ENCODE measurements around the gene DNAH2.

Gene DNAH2

DNA sequence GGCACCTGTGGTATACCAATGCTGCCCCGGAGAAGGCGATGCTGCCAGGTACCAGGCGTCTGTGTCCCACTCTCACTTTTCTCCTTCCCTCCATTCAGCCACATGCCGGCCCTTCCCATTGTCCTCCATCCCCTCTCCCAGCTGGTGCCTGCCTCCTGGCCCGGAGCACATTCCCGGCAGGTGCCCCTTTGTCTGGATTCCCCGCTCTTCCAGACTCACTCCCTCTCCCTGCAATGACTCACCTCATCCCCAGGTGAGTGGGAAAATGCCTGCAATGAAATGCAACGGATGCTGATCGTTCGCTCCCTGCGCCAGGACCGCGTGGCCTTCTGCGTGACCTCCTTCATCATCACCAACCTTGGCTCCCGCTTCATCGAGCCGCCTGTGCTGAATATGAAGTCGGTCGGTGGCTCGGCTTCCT lies 106.0 kb downstream of the DNAH2 start:
- DNase-seq, result no peak

DNA sequence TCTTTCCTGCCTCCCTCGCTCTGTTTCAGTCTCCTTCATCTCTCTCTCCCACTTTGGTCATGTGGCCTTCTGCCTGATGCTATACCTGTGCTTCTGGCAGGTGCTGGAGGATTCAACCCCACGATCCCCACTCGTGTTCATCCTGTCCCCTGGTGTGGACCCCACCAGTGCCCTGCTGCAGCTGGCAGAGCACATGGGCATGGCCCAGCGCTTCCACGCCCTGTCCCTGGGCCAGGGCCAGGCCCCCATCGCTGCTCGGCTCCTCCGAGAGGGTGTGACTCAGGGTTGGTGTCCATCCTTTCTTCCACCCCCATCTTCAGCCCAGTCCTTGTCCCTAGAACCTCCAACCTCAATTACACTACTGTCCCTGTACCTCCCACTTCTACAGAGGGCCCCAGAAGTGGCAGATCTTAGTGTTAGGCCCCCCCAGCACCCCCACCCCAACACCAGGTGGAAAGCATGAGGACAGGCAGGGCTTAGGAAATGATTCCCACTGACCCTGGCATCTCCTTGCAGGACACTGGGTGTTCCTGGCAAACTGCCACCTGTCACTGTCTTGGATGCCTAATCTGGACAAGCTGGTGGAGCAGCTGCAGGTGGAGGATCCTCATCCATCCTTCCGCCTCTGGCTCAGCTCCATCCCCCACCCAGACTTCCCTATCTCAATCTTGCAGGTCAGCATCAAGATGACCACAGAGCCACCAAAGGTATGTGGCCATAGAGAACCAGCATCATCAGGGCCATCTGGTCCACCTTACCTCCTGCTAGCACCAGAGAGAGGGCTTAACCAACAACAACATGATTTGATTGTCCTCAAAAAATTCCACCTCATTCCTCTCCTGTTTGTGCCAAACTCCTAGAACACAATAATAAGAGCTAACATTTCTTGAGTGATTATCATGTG lies 106.7 kb downstream of the DNAH2 start:
- no peak for DNase-seq

DNA sequence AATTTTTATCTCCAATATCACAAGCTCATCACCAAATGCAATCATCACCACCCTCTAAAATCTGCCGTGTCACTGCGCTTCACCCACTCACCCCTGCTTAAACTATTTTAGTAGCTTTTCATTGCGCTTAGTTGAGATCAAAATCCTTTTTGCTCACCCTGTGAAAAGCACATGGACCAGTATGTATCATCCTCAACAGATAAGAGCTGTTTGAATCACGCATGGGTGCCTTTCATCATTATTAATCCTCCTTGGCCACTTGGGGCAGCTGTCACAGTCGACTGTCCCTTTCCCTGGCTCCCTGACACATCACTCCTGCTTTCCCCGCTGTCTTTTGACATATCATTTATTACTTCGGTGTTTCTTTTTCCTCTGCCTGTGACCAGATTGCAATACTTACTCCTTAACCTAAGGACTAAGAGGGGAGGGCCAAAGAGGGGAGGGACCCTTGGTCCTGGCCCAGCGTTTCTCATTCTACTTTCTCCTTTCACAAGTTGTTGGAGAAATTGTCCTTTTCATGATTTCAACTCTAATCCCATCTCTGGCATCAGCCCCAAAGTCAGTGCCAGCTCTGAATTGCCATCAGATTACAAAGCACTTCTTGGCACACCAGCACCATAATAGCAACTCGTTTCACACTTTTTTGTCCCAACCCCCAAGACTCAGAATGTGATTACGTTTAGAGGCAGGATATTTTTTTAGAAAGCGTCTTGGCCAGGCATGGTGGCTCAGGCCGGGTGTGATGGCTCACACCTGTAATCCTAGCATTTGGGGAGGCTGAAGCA lies 107.9 kb downstream of the DNAH2 start:
- DNase-seq, result no peak

DNA sequence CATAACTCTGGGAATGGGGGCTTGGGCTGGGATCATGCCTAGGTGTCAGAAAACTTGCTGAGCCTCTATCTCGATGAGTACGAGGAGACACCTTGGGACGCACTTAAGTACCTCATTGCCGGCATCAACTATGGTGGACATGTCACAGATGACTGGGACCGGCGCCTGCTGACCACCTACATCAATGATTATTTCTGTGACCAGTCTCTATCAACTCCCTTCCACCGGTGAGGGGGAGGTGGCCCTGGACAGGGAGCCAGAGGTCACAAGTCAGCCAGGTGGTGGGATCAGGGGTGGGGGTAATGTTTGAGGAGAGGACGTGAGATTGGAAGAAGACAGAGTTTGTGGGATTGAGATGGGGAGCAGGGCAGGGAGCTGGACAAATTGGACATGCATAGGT lies 113.1 kb downstream of the DNAH2 start:
- no peak for DNase-seq

DNA sequence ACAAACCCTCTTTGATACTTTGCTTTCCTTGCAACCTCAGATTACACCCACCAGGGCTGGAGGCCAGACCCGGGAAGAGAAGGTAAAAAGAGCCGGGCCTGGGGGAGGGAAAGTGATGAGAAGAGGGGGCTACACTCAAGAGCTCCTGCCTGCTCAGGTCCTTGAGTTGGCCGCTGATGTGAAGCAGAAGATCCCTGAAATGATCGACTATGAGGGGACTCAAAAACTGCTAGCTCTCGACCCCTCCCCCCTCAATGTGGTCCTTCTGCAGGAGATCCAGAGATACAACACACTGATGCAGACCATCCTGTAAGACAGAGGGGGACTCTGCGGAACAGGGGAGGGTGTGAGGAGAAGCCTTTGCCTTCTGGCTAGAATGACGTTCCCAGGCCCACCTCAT lies 113.7 kb downstream of the DNAH2 start:
- DNase-seq, result no peak

DNA sequence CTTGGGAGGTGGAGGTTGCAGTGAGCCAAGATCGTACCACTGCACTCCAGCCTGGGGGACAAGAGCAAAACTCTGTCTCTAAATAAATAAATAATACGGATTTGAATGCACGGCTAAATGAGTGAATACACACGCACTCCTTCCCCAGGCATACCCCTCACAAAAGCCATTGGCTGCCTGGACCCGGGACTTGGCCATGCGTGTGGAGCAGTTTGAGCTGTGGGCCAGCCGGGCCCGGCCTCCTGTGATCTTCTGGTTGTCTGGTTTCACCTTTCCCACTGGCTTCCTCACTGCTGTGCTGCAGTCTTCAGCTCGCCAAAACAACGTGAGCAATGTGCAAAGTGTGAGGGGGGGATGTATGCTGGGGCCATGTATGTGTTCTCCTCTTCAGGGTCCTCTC lies 114.9 kb downstream of the DNAH2 start:
- no peak for DNase-seq

DNA sequence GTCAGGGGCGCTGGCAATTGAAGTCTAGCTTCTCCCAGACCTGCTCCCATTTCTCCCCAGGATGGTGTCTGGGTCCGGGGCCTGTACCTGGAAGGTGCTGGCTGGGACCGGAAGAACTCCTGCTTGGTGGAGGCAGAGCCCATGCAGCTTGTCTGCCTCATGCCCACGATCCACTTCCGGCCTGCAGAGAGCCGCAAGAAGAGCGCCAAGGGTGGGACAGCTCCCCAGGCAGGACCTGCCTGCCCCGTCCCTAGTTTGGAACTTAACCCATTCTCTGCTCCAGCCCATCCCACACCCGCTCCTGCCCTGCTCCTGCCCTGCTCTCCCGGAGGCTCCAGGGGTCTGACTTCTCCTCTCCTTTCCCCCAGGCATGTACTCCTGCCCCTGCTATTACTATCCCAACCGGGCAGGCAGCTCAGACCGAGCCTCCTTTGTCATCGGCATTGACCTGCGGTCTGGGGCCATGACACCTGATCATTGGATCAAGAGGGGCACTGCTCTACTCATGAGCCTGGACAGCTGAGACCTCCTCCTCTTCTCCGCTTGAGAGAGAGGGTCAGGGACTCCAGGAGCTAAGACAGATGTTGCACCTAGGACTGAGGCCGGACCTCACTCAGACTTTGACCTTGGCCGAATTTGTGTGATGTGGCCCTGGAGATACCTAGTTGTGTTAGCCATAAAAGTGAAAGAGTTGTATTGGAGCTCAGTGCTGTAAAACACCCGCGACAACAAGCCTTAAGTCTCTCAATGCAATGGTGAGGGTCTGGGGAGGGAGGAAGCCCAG lies 115.7 kb downstream of the DNAH2 start:
- no peak for DNase-seq

DNA sequence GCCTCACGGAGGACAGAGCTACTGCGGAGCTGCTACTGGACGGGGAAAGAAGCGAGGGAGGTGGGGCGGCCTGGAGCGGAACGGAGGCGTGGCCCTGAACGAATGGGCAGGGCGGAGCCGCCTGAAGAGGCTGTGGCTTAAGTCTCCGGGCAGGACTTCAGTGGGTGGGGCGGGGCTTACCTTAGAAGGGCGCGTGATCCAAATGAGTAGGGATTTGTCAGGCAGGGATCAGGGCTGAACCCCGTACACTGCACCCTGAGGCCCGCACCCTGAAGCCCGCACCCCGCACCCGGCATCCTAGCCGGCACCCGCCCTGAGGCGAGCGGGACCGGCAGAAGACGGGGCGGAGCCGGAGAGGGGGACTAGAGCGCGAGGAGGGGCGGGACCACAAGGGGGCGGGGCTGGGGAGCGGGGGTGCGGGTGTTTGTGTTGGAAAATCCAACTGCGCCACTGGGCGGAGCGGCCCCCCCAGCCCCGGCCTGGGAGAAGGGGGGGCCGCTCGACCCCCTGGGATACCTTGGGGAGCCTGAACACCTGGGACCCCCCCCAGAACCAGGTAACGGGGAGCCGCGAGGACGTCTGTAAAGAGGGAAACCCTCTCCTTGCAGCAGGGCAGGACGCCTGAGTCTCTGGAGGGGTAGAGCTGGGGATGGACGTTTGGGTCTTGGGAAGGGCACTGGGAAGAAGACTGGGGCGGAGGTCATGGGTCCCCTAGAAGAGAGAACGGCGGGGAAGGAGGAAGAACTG lies 116.4 kb downstream of the DNAH2 start, which contains the start of gene KDM6B:
KDM6B (plus strand) TSS at position 423 of the 747 bp plus-strand sequence. CDS start 11,338 bp downstream, outside the sequence.
- peak; percentile 89 for DNase-seq

DNA sequence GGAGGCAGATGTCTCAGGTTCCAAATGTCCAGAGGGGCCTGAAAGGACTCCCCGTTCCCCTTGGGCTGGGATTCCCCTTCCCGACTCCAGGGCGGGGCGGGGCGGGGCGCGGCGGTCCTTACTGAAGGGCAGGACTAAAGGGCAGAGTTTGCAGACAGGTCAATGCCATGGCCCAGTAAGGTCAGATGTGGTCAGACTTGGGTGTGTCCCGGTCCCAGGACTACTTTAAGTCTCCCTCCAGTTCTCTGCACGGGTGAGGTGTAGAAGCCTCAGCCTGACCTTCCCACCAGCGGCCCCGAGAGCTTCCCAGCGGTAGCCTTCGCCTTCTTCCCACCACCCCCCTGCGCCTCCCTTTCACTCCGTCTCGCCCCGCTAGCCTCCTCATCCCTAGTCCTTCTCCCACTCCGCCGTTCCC lies 117.0 kb downstream of the DNAH2 start:
- DNase-seq, result peak; percentile 80

DNA sequence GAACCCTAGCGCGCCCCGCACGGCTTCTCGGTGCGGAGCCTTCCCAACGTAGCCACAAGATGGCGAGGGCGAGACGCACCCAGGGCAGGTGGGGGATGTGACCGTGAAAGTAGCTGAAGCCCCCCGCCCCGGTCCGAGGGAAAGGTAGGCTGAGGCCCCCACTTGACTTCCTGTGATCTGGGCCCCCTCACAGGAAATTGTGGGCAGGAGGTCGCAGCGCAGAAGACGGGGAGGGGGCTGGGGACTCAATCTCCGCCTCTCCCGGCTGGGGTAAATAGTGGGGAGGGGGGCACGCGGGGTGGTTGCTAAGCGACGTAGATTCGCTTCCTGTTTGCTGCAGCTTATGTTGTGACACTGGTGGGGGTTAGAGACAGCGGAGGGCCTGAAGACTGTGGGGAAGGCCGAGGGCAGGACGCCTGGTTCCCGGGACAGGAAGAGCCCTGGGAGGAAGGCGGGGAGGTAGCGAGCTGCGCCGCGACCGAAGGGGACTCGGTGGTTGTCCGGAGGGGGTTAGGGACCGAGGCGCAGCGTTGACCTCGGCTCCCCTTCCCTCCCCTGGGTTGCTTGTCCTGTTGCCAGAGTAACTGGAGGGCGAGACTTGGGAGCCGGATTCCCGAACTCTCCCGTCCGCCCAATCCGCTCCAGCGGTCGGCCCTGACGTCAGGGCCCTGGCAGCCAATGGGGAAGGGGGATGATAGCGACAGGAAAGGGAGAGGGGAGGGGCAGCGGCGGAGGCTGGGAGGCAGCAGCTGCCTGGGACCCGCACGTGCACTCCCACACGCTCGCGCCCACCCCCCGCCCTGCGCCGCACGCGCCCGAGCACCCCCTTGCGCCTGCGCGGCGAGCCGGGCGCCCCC lies 117.6 kb downstream of the DNAH2 start:
- DNase-seq, result peak; percentile 95

DNA sequence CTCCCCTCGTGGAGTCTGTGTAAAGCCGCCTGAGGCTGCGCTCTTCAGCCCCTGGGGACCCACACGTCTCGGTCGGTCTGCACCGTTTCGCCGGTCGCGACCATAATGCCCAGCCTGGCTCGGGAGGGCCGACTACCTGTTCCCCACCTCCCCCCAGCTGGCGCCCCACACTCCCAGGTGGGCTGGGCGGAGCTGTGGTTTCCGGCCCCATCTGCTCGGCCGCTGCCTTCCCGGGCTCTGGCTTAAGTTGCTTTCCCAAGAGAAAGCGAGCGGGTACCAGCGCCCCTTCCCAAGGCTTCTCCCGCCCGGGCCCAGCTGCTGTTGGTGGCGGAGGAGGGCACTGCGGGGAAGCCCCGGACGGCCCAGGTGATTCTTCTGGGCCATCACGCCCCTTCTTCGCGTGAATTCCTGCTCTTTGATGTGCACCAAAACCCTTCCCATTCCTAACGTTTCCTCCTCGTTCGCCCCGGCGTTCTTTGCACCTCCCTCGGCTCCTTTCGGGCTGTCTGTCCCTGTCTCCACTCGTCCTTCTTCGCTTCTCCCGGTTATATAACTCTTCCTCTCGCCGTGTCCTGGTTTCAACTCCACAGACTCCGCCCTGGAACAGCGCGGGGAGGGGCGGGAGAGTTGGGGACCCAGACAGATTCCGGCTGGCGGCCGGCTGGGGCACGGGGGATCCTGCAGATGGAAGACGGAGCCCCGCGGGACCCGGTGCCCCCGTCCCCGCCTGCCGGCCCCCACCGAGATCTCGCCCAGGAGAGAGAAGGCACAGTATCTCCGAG lies 118.5 kb downstream of the DNAH2 start:
- no peak for DNase-seq

DNA sequence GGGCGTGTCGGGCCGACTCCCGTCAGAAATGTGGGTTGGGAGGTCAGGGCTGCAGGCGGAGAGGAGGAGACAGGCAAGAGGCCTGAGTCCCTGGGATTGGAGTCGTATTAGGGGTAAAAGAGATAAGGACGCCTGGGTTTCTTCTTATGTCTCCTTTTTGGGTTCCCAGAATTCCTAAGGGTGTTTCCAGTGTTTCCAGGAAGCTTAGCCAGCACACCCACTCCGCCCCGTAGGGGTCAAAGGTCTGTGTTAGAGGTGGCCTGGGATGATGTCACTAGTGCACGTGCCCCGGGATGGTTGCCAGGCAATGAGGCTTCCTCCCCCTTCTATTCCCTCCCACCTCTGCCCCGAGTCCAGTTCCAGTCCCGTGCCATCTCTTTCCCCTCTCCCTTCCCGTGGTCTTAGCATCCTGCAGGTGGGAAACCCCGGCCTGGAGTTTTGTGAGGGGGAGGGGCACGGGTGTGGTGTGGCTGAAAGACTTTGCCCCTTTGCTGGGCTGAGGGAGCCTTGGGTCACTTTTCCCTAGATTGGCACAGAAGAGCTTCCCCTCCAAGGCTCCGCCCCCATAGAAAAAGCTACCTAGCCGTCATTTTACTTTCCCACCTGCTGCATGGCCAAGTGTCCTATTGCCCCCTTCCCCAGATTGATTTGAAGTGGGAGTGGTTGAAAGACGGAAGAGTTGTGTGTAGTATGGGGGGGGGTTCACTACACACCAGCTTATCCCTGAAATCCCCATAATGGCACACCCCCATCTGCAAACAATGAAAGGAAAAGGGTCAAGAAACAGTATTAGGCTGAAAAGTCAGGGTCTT lies 119.3 kb downstream of the DNAH2 start:
- peak; percentile 84 for DNase-seq

DNA sequence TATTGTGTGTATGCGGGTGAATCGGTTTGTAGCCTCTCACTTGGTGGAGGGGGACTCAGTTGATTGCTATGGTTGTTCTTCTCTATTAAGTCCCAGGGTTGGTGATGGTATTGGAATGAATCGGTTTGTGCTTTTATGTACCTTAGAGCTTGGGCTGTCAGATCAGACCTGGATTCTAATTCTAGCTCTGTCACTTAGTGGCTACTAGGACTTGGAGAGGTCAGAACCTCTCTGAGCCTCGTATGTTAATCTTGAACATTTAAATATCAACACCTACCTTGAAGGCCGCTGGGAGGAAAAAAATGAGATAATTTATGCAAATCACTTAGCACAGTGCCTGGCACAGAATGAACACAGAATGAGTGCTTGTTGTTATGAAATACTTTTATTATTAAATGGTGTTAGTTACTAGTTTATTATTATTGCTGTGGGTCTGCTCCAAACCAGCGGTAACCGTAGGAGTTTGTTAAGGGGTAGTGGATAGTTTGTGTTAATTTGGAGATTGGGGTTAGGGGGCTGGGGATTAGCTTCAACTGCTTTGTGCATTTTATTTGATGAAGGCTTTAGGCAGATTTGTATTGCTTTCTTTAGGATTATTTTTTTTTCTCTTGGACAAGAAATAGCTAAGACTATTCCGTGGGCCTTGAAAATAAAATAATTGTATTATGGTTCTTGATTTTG lies 120.0 kb downstream of the DNAH2 start:
- DNase-seq, result peak; percentile 33

DNA sequence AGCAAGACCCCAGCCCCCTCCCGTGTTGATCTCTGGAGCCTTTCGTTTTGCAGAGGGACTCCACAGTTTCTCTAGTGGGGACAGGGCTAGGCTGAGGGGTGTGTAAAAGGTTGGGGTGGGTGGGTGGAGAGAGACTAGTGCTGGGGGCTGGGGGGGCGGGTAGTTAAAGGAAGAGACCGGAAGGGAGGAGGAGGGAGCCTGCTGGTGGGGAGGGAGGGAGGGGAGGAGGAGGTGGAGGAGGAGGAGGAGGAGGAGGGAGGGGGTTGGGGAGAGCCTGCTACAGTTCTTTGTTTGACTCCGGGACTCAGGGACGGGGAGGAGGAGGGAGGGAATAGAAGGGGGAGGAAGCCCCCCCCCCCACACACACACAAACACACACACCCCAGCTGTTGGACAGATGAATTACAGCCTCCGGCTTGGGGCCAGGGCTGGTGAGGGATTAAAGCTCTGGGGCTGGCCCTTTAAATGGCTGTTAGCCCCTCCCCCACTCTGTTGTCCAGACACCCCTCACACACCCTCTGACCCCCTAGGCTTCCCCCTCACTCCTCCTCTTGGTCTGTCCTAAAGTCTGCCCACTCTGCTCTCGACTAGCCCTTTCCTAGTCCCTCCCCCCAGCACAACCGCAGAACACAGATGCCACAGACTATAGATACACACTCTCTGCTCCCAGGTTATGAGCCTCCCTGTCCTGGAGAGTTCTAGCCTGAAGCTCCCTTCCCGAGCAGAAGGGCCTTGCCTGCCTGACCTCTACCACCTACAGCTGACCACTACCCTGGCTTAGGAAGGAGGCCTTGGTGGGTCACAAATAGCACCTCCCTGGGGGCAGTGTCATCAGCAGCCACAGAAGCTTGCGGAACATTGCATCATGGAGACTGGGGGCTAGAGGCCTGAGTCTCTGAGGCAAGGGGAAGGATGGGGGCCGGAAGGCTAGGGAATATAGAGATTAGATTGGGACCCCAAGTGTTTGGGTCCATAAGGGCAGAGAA lies 120.8 kb downstream of the DNAH2 start:
- peak; percentile 55 for DNase-seq

DNA sequence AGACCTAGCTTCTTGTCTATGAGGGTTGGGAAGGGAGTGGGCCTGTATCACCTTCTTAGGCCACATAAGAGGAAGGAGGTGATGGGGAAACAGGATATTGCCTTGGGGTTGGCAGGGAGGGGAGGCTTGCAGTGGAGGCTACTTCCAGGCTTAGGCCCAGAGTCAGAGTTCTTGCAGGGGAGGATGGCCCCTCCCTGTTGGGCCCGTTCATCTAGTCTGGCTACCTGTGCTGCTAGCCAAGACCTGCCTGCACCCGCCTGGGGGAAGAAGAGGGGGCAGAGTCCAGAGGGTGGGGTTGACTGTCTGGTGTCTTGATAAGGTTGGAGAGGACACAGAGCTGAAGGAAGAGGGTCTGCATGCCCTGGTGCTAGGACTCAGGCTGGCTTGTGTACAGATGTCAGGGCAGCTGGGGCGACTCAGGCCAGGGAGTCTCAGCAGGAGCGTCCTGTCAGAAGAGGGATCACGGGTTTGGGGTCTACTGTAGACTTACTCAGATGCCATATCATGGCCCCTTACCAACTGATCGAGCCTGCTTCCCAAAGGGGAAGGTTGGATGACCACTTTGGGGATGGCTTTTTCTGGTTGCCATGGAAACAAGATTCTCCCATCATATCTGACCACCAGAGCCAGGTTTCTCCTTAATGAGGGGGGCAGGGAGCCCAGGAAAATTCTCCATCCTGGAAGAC lies 121.8 kb downstream of the DNAH2 start:
- DNase-seq, result peak; percentile 27

DNA sequence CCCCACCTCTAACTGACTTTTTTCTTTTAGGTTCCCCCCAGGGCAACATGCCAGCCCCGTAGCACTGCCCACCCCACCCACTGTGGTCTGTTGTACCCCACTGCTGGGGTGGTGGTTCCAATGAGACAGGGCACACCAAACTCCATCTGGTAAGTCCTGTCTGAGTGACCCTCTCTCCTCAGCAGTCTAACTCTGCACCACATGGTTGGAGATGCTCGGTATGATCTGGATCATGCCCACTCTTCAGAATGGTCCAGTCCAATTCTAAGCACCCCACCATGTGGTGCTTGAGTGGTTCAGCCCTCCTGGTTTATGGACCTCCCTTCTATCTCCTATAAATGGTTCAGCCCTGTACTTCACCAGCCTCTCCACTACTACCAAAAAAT lies 122.3 kb downstream of the DNAH2 start:
- peak; percentile 50 for DNase-seq

DNA sequence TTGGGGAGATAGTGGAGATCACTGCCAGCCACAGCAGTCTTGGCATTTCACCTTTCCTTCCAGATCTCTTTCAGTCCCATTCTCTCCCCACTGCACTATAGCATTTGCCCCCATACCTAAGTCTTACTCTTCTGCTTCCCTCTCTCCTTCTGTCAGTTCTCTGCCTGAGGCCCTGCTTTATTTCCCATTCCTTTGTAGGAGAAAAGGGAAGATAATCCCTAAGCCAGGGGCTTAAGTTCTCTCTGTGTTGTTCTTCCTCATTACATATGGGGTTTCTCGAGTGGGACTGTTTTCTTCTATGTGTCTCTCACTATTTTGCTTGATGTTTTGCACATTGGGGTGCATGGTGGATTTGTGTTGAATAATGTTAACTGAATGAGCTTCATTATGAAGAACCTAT lies 122.9 kb downstream of the DNAH2 start:
- no peak for DNase-seq
